Ishikawa (cell line): ENCODE measurements around the gene MARCKSL1.

ENCODE experiments used
- CEBPB ChIP-seq: IDR thresholded peaks from 2 replicates; pipeline ENCODE4 v1.6.1; 2012
- CREB1 ChIP-seq: IDR thresholded peaks from 2 replicates; pipeline ENCODE4 v1.6.1; 2012; ENCODE audit warnings: low read depth
- FOXM1 ChIP-seq: IDR thresholded peaks from 2 replicates; pipeline ENCODE4 v1.6.1; 2012; ENCODE audit warnings: low read depth, borderline replicate concordance
- NFIC ChIP-seq: IDR thresholded peaks from 2 replicates; pipeline ENCODE4 v1.6.1; 2012
- RAD21 ChIP-seq: IDR thresholded peaks from 2 replicates; pipeline ENCODE4 v1.6.1; 2012; ENCODE audit warnings: low read depth
- TAF1 ChIP-seq: IDR thresholded peaks from 2 replicates; pipeline ENCODE4 v1.6.1; 2012; ENCODE audit warnings: low read depth, mild to moderate bottlenecking
- TEAD4 ChIP-seq: IDR thresholded peaks from 2 replicates; pipeline ENCODE4 v1.6.1; 2012

- TF ChIP-seq RAD21 (no peak), NFIC (no peak), TEAD4 (no peak), CEBPB (no peak), TAF1 (no peak), FOXM1 (no peak), CREB1 (no peak)
Observed at GRCh38 chr1:32303997-32304622, 31.9 kb downstream of the MARCKSL1 start.
